ENCODE data around the gene KCNQ5. TPM values are rescaled to one million over a fixed set of nuclear protein-coding genes. Genes with fewer than 3 reads are reported as not detected.

Gene KCNQ5
- total RNA-seq, 1 donor from 2014 or later, result 3.9 TPM

DNA sequence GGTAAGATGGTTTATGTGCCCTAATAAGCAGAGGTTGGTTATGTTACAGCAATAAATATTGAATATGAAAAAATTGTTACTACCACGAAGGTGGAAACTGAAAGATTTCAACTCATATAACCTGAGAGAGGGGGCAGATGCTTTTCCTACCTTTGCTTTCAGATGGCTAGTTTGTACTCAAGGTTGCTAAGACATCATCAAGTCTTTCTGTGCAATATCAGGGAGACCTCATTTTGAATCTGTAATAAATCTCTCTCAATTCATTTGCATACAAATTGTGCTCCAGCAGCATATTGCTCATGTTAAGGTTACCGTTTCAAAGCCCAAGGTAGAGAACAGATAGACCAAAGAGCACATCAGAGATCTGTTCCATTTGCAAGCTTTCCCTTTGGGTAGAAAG, 383.0 kb downstream of the KCNQ5 start:
- intact Hi-C loops (cut with DNase I), result no loop called here
- no peaks in the 10 kb centered on the region for H3K27me3 ChIP-seq
- H3K4me1 ChIP-seq, result no peaks in the 10 kb centered on the region
- no peak for TF ChIP-seq POLR2A (IDR thresholded peaks at IDR 0.05)
- no peak for TF ChIP-seq POLR2AphosphoS5 (IDR thresholded peaks at IDR 0.05; ENCODE audit: insufficient read depth in 1 of 2, low read depth in 1 of 2)
- TF ChIP-seq, protein P1, sequence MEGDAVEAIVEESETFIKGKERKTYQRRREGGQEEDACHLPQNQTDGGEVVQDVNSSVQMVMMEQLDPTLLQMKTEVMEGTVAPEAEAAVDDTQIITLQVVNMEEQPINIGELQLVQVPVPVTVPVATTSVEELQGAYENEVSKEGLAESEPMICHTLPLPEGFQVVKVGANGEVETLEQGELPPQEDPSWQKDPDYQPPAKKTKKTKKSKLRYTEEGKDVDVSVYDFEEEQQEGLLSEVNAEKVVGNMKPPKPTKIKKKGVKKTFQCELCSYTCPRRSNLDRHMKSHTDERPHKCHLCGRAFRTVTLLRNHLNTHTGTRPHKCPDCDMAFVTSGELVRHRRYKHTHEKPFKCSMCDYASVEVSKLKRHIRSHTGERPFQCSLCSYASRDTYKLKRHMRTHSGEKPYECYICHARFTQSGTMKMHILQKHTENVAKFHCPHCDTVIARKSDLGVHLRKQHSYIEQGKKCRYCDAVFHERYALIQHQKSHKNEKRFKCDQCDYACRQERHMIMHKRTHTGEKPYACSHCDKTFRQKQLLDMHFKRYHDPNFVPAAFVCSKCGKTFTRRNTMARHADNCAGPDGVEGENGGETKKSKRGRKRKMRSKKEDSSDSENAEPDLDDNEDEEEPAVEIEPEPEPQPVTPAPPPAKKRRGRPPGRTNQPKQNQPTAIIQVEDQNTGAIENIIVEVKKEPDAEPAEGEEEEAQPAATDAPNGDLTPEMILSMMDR (IDR thresholded peaks at IDR 0.05), result no peak
- no peak overlapping the region for H3K27ac ChIP-seq
- H3K36me3 ChIP-seq, result no peaks in the 10 kb centered on the region
- H3K4me3 ChIP-seq, result no peak overlapping the region
- no peaks in the 10 kb centered on the region for H3K9me3 ChIP-seq
- no peak for DNase-seq (ENCODE audit: extremely low spot score in 2 of 2)

DNA sequence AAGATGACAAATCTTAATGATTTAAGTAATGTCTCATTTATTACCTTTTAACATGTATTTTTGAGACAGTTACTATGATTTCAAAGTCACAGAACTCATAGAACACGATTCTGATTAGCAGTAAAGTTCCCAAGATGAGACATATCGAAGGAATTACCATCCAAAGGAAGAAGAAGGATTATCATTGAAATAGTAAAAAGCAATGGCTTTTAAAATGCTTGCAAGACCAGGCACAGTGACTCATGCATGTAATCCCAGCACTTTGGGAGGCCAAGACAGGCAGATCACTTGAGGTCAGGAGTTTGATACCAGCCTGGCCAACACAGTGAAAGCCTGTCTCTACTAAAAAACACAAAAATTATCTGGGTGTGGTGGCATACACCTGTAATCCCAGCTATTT, 384.3 kb downstream of the KCNQ5 start:
- Histone ChIP-seq H3K36me3 (no peaks in the 10 kb centered on the region), H3K4me1 (no peaks in the 10 kb centered on the region), H3K4me3 (no peak overlapping the region), H3K27ac (no peak overlapping the region), H3K27me3 (no peaks in the 10 kb centered on the region), H3K9me3 (no peaks in the 10 kb centered on the region)
- no peak for TF ChIP-seq POLR2AphosphoS5 (IDR thresholded peaks at IDR 0.05; ENCODE audit: insufficient read depth in 1 of 2, low read depth in 1 of 2)
- TF ChIP-seq, protein P1 (IDR thresholded peaks at IDR 0.05), result no peak
- TF ChIP-seq POLR2A (IDR thresholded peaks at IDR 0.05), result no peak
- no peak for DNase-seq (ENCODE audit: extremely low spot score in 2 of 2)
- intact Hi-C loops (cut with DNase I), result no loop called here

DNA sequence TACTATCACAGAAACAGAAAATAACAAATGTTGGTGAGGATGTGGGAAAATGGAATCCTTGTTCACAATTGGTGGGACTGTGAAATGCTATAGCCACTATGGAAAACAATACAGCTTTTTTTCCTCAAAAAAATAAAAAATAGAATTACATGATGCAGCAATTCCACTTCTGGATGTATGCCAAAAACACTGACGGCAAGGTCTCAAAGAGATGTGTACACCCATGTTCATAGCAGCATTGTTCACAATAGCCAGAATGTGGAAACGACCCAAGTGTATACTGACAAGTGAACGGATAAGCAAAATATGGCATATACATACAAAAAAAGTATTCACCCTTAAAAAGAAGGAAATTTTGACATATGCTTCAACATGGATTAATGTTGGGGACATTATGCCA, 390.1 kb downstream of the KCNQ5 start:
- intact Hi-C loops (cut with DNase I), result no loop called here
- Histone ChIP-seq H3K9me3 (no peaks in the 10 kb centered on the region), H3K36me3 (no peaks in the 10 kb centered on the region), H3K4me1 (no peaks in the 10 kb centered on the region), H3K27ac (no peak overlapping the region), H3K4me3 (no peak overlapping the region), H3K27me3 (no peaks in the 10 kb centered on the region)
- TF ChIP-seq POLR2A (IDR thresholded peaks at IDR 0.05), result no peak
- TF ChIP-seq POLR2AphosphoS5 (IDR thresholded peaks at IDR 0.05; ENCODE audit: insufficient read depth in 1 of 2, low read depth in 1 of 2), result no peak
- DNase-seq (ENCODE audit: extremely low spot score in 2 of 2), result no peak

DNA sequence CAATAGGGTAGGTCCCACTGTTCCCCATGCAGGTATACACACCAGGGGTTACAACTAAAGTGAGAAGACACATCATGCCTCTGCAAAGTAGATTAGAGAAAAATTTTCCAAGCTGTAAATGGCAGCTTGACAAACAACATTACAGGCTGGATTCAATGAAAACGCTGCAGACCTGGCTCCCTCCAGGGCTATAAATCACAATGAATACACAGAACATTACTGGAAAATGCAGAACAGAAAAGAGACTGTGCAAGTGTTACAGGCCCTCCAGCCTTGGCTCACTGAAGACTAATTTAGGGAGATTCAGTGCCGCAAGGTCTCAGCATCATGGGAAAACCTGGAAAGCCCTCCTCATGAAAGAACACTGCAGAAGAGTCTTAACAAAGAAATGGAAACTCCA, 395.6 kb downstream of the KCNQ5 start:
- no peak overlapping the region for H3K4me3 ChIP-seq
- no peak overlapping the region for H3K27ac ChIP-seq
- TF ChIP-seq POLR2AphosphoS5 (IDR thresholded peaks at IDR 0.05; ENCODE audit: insufficient read depth in 1 of 2, low read depth in 1 of 2) (no peak), POLR2A (IDR thresholded peaks at IDR 0.05) (no peak)
- TF ChIP-seq, protein P1 (IDR thresholded peaks at IDR 0.05), result no peak
- no peaks in the 10 kb centered on the region for H3K4me1 ChIP-seq
- H3K9me3 ChIP-seq, result no peaks in the 10 kb centered on the region
- intact Hi-C loops (cut with DNase I), result no loop called here
- H3K36me3 ChIP-seq, result no peaks in the 10 kb centered on the region
- H3K27me3 ChIP-seq, result no peaks in the 10 kb centered on the region
- no peak for DNase-seq (ENCODE audit: extremely low spot score in 2 of 2)

DNA sequence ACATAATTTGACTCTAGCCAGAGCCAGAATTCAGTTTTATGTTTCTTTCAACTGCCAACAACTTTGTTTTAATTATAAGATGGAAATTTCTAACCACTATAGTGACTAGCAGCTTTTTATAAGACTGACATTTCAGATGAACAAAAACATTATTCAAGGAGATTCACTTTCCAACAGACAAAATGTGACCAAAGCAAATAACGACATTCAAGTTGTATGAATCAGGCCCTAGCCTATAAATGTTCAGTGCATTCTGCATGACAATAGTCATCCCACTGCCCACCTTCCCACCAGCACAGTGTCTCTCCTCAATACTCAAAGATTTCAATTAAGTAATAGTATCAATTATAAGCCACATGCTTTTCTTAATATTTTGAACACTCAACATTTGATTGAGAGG, 402.7 kb downstream of the KCNQ5 start:
- Histone ChIP-seq H3K4me3 (no peak overlapping the region), H3K4me1 (no peaks in the 10 kb centered on the region), H3K36me3 (no peaks in the 10 kb centered on the region), H3K27ac (no peak overlapping the region), H3K9me3 (no peaks in the 10 kb centered on the region), H3K27me3 (no peaks in the 10 kb centered on the region)
- TF ChIP-seq POLR2AphosphoS5 (IDR thresholded peaks at IDR 0.05; ENCODE audit: insufficient read depth in 1 of 2, low read depth in 1 of 2) (no peak), POLR2A (IDR thresholded peaks at IDR 0.05) (no peak)
- TF ChIP-seq, protein P1 (IDR thresholded peaks at IDR 0.05), result no peak
- DNase-seq (ENCODE audit: extremely low spot score in 2 of 2), result no peak
- intact Hi-C loops (cut with DNase I), result no loop called here

Measured in vagina (tissue), 2 donors.